PC-9 (cell line): ENCODE measurements around the gene PRKG1.

ENCODE experiments used
- CTCF ChIP-seq: fragments of 200-600 bp; sonication (generic); conservative IDR thresholded peaks from 2 replicates; pipeline ENCODE4 v1.6.1; 2017; ENCODE audit warnings: mixed run types, antibody characterized with exemption, mild to moderate bottlenecking, moderate library complexity
- EZH2 ChIP-seq: fragments of 200-600 bp; sonication (generic); IDR thresholded peaks from 2 replicates; pipeline ENCODE4 v1.8.0; 2017; ENCODE audit warnings: antibody characterized with exemption, low read depth

GRCh38 chr10:52194191-52194590 is 1119.9 kb downstream of the PRKG1 start:
- TF ChIP-seq EZH2 (no peak), CTCF (no peak)
